ENCODE results near the gene NRAP.

The NRAP gene

DNA sequence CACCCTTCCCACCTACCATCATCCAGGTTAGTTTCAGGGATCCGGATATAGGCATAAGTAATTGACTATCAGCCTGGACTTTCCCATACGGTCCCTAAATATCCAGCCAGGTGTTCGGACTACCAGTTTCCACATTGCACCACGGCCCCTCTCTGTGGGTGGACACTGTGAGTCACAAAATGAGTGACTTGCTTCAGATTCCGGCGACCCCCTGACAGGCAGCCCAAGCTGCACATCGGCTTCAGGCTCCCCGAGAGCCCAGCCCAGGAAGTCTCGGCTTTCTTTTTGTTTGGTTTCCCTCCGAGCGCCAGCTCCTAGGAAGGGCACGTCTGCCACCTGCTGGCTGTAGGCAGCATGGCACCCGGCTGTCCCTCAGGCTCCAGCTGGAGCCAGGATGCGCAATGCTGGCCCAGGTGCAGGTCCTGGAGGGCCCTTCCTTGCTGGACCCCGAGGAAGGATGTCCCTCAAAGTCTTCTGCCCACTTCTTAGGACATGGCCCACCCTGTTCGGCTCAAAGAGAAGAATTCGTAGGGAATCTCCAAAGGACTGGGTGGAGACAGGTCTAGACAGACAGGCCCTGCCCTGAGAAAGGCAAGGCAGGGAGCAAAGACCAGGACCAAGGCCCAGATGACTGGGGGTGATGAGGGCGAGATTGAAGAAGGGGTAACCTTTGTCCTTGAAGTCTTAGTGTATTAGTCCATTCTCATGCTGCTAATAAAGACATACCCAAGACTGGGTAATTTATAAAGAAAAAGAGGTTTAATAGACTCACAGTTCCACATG lies 100.3 kb downstream of the NRAP start:
- in situ Hi-C loops (cut with MboI; ENCODE audit: low sequenced_read_pairs, unreplicated experiment): no loop called here
- TF ChIP-seq, protein P1, sequence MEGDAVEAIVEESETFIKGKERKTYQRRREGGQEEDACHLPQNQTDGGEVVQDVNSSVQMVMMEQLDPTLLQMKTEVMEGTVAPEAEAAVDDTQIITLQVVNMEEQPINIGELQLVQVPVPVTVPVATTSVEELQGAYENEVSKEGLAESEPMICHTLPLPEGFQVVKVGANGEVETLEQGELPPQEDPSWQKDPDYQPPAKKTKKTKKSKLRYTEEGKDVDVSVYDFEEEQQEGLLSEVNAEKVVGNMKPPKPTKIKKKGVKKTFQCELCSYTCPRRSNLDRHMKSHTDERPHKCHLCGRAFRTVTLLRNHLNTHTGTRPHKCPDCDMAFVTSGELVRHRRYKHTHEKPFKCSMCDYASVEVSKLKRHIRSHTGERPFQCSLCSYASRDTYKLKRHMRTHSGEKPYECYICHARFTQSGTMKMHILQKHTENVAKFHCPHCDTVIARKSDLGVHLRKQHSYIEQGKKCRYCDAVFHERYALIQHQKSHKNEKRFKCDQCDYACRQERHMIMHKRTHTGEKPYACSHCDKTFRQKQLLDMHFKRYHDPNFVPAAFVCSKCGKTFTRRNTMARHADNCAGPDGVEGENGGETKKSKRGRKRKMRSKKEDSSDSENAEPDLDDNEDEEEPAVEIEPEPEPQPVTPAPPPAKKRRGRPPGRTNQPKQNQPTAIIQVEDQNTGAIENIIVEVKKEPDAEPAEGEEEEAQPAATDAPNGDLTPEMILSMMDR (IDR thresholded peaks at IDR 0.05; ENCODE audit: borderline replicate concordance, control extremely low read depth, extremely low read depth, insufficient read depth, missing control alignments): peak; percentile 96
- DNase-seq (ENCODE audit: low spot score): peak; percentile 89

DNA sequence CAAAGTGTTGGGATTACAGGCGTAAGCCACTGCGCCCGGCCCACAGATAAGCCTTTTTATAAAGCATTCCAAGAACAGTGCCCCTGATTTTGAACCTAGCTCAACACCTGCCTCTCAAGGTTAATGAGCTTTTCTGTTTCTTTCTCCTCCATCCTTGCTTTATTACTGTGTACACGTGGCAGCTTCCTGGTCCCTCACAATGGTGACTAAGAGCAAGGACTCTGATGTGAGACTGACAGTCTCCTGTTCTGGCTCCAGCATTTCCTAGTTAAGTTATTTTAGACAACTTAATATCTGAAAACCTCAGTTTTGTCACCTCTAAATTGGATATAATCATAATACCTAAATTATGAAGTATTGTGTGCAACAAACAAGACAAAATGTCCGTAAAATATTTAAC lies 101.1 kb downstream of the NRAP start:
- DNase-seq (ENCODE audit: low spot score): no peak
- TF ChIP-seq, protein P1 (IDR thresholded peaks at IDR 0.05; ENCODE audit: borderline replicate concordance, control extremely low read depth, extremely low read depth, insufficient read depth, missing control alignments): no peak
- in situ Hi-C loops (cut with MboI; ENCODE audit: low sequenced_read_pairs, unreplicated experiment): no loop called here

DNA sequence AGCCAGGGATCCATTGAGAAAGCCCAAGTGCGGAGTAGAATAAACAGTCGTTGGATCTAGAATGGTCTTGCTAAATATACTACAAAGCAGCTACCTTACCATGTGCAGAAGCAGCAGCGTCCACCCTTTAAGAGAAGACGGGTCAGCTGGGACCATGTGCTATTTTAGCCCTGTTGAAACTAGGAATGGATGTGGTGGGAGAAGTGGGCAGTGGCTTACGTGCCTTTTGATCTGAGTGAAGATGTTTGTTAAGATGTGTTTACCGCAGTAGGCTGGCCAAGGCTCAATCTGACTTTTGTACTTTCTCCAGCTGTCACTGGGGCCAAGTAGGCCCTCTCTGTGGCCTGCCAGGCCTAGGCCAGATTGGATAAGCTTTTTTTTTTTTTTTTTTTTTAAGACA lies 101.8 kb downstream of the NRAP start:
- TF ChIP-seq, protein P1 (IDR thresholded peaks at IDR 0.05; ENCODE audit: borderline replicate concordance, control extremely low read depth, extremely low read depth, insufficient read depth, missing control alignments): no peak
- in situ Hi-C loops (cut with MboI; ENCODE audit: low sequenced_read_pairs, unreplicated experiment): no loop called here
- DNase-seq (ENCODE audit: low spot score): no peak

DNA sequence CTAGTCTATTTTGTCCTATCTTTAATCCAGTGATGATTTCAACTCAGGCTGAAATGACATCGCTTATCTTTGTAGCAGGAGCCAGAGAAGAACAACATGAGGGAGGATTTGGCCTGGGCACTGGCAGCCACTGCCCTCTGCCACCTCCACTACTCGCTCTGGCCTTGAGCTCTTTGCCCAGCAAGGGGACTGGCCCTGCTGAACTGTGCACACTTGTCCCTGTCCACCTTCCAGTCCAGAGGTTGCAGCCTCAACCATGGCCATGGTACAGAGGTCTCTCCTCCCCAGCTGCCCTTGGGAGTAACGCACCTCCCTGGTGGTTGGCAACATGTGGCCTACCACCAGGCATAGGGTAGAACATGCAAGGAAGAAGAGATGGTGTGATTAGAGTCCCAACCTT lies 102.6 kb downstream of the NRAP start:
- in situ Hi-C loops (cut with MboI; ENCODE audit: low sequenced_read_pairs, unreplicated experiment): no loop called here
- no peak for DNase-seq (ENCODE audit: low spot score)
- TF ChIP-seq, protein P1 (IDR thresholded peaks at IDR 0.05; ENCODE audit: borderline replicate concordance, control extremely low read depth, extremely low read depth, insufficient read depth, missing control alignments): no peak

DNA sequence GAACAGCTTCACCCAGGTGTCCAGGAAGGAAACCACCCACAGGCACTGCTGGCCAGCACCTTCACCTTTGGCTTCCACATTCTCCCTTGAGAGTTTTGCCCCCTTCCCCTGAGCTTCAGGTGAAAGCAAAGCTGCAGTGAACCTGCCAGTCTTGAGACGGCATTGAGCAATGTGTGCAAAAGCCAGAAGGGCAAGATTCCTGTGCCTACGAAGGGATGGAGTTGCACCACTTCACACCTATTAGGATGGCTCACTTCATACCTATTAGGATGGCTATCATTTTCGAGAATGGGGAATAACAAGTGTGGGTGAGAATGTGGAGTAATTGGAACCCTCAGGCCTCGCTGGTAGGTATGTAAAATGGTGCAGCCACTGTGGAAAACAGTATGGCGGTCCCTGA lies 103.8 kb downstream of the NRAP start:
- in situ Hi-C loops (cut with MboI; ENCODE audit: low sequenced_read_pairs, unreplicated experiment): no loop called here
- TF ChIP-seq, protein P1 (IDR thresholded peaks at IDR 0.05; ENCODE audit: borderline replicate concordance, control extremely low read depth, extremely low read depth, insufficient read depth, missing control alignments): no peak
- no peak for DNase-seq (ENCODE audit: low spot score)

DNA sequence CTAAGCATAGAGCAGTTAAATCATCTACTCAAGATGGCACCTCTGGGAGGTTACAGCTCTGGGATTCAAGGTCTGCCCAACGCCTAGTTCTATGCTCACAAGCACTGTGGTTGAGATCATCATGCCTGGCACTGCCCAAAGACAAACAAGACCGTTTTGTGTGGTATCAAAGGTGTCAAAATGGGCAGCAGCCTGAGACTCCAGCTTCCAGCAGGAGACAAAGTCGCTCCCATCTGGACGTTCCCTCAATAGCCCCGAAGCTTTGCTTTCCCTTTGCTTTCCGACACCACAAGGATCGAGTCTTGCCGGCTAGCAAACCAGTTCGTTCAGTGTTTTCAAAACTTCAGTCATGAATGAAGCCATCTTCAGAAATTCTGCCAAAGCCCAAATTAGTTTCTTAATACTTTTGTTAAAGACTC lies 105.9 kb downstream of the NRAP start:
- in situ Hi-C loops (cut with MboI; ENCODE audit: low sequenced_read_pairs, unreplicated experiment): no loop called here
- DNase-seq (ENCODE audit: low spot score): no peak
- TF ChIP-seq, protein P1 (IDR thresholded peaks at IDR 0.05; ENCODE audit: borderline replicate concordance, control extremely low read depth, extremely low read depth, insufficient read depth, missing control alignments): no peak
